GM23338 (cell line): Measurements from ENCODE around the gene DNAJC4. TPM values are rescaled to one million over a fixed set of nuclear protein-coding genes. Genes with fewer than 3 reads are reported as not detected.

ENCODE experiments used
- ATAC-seq: fragments of 200-7000 bp; cut with Tn5 transposase; 3 replicates; pipeline ENCODE4 v1.9.1; 2020
- DNase-seq: peaks from one replicate; pipeline ENCODE4 v3.0.0-alpha.2; 2015; ENCODE audit warnings: low spot score
- H2AFZ ChIP-seq: fragments of 200-600 bp; sonication (generic); 2 replicates; pipeline ENCODE4 v1.8.0; 2016; ENCODE audit warnings: antibody characterized with exemption, mild to moderate bottlenecking, moderate library complexity
- H3F3A ChIP-seq: fragments of 200-600 bp; sonication (generic); replicated peaks from 2 replicates; pipeline ENCODE4 v1.8.0; 2017; ENCODE audit warnings: antibody characterized with exemption, mixed run types, low read depth
- H3K27ac ChIP-seq: fragments of 200-600 bp; sonication (generic); 2 replicates; pipeline ENCODE4 v1.6.1; 2016; ENCODE audit warnings: low read depth
- H3K27me3 ChIP-seq: fragments of 200-600 bp; sonication (generic); 2 replicates; pipeline ENCODE4 v1.8.0; 2016; ENCODE audit warnings: mild to moderate bottlenecking, mixed run types, moderate library complexity; ENCODE audit not compliant: insufficient read depth
- H3K36me3 ChIP-seq: fragments of 200-600 bp; sonication (generic); 2 replicates; pipeline ENCODE4 v1.8.0; 2016; ENCODE audit warnings: mild to moderate bottlenecking; ENCODE audit not compliant: insufficient read depth
- H3K4me1 ChIP-seq: fragments of 200-600 bp; sonication (generic); 2 replicates; pipeline ENCODE4 v1.8.0; 2016; ENCODE audit warnings: mild to moderate bottlenecking, moderate library complexity; ENCODE audit not compliant: insufficient read depth
- H3K4me2 ChIP-seq: fragments of 200-600 bp; sonication (generic); 2 replicates; pipeline ENCODE4 v1.7.1; 2017; ENCODE audit warnings: mixed run types
- H3K4me3 ChIP-seq: fragments of 200-600 bp; sonication (generic); 2 replicates; pipeline ENCODE4 v1.6.1; 2016; ENCODE audit warnings: mixed run types
- H3K79me2 ChIP-seq: fragments of 200-600 bp; sonication (generic); replicated peaks from 2 replicates; pipeline ENCODE4 v1.8.0; 2017; ENCODE audit warnings: mild to moderate bottlenecking; ENCODE audit not compliant: insufficient read depth
- H3K9me2 ChIP-seq: fragments of 200-600 bp; sonication (generic); 2 replicates; pipeline ENCODE4 v1.8.0; 2017; ENCODE audit not compliant: insufficient read depth
- H4K20me1 ChIP-seq: fragments of 200-600 bp; sonication (generic); replicated peaks from 2 replicates; pipeline ENCODE4 v1.8.0; 2017; ENCODE audit warnings: mild to moderate bottlenecking; ENCODE audit not compliant: insufficient read depth
- H3K27ac Mint-ChIP-seq: 2 replicates; pipeline ENCODE4 v1.8.0; 2020; ENCODE audit warnings: inconsistent platforms, mild to moderate bottlenecking, moderate library complexity, mixed read lengths
- H3K27me3 Mint-ChIP-seq: 3 replicates; pipeline ENCODE4 v1.8.0; 2022; ENCODE audit warnings: low read depth, mild to moderate bottlenecking, moderate library complexity, mixed read lengths, inconsistent platforms; ENCODE audit not compliant: insufficient read depth, poor library complexity
- H3K36me3 Mint-ChIP-seq: 3 replicates; pipeline ENCODE4 v1.8.0; 2021; ENCODE audit warnings: low read depth, mild to moderate bottlenecking, inconsistent platforms, moderate library complexity, mixed read lengths
- H3K4me1 Mint-ChIP-seq: 3 replicates; pipeline ENCODE4 v1.8.0; 2020; ENCODE audit warnings: mild to moderate bottlenecking, inconsistent platforms, mixed read lengths
- H3K4me3 Mint-ChIP-seq: 3 replicates; pipeline ENCODE4 v1.8.0; 2021; ENCODE audit warnings: moderate library complexity, mild to moderate bottlenecking, inconsistent platforms, mixed read lengths
- H3K9me3 Mint-ChIP-seq: 3 replicates; pipeline ENCODE4 v1.8.0; 2020; ENCODE audit warnings: moderate library complexity, mild to moderate bottlenecking, inconsistent platforms, mixed read lengths
- CREB1 ChIP-seq: fragments of 250-450 bp; sonication (Bioruptor Pico); IDR thresholded peaks from 2 replicates; pipeline ENCODE4 v1.5.0; 2020; ENCODE audit warnings: low read depth, mild to moderate bottlenecking, moderate library complexity
- EZH2 ChIP-seq: fragments of 200-600 bp; sonication (generic); IDR thresholded peaks from one replicate; pipeline ENCODE4 v1.8.0; 2017; ENCODE audit warnings: antibody characterized with exemption, mild to moderate bottlenecking, low read depth; ENCODE audit not compliant: unreplicated experiment
- EZH2phosphoT487 ChIP-seq: fragments of 200-600 bp; sonication (generic); IDR thresholded peaks from one replicate; pipeline ENCODE4 v1.8.1; 2018; ENCODE audit warnings: antibody characterized with exemption; ENCODE audit not compliant: unreplicated experiment
- JUNB ChIP-seq: IDR thresholded peaks from one replicate; pipeline ENCODE4 v1.6.1; 2016; ENCODE audit warnings: antibody characterized with exemption; ENCODE audit not compliant: unreplicated experiment
- NANOG ChIP-seq: IDR thresholded peaks from 2 replicates; pipeline ENCODE4 v1.6.1; 2016; ENCODE audit warnings: antibody characterized with exemption, borderline replicate concordance
- POLR2AphosphoS5 ChIP-seq: IDR thresholded peaks from 2 replicates; pipeline ENCODE4 v1.6.1; 2016; ENCODE audit warnings: antibody characterized with exemption, low read depth
- REST ChIP-seq: IDR thresholded peaks from one replicate; pipeline ENCODE4 v1.6.1; 2018; ENCODE audit warnings: antibody characterized with exemption; ENCODE audit not compliant: unreplicated experiment
- STAT1 ChIP-seq: IDR thresholded peaks from one replicate; pipeline ENCODE4 v1.6.1; 2016; ENCODE audit warnings: antibody characterized with exemption; ENCODE audit not compliant: unreplicated experiment
- ZNF114 ChIP-seq: fragments of 250-450 bp; sonication (Bioruptor Pico); IDR thresholded peaks from 2 replicates; pipeline ENCODE4 v1.5.0; 2020; ENCODE audit warnings: mild to moderate bottlenecking, moderate library complexity
- ZNF331 ChIP-seq: fragments of 250-450 bp; sonication (Bioruptor Pico); IDR thresholded peaks from 2 replicates; pipeline ENCODE4 v1.5.0; 2020; ENCODE audit warnings: low read depth, mild to moderate bottlenecking, moderate library complexity
- polyA plus RNA-seq: library from polyadenylated mRNA; unstranded; fragments of >200 nt; fragmentation: Nextera tagmentation; extraction: Ambion mirVana; gene quantifications from 2 replicates; pipeline ENCODE4 v1.2.1, GENCODE V29; 2016
- total RNA-seq: library from RNA; depleted of rRNA; stranded (reverse); fragments of >200 nt; shearing (Covaris generic); gene quantifications from 2 replicates; pipeline ENCODE4 v1.2.3, GENCODE V29; 2014
- TF ChIP-seq, protein P1 (sequence below), 2 experiments: fragments of 200-600 bp in 1 of 2; sonication (generic) in 1 of 2; conservative IDR thresholded peaks; 2 replicates each; pipeline versions ENCODE4 v1.5.1 to v1.6.1; 2016 to 2017; ENCODE audit warnings: antibody characterized with exemption in 2 of 2, low read depth in 2 of 2, mild to moderate bottlenecking in 2 of 2, moderate library complexity in 1 of 2
- TF ChIP-seq, protein P2 (sequence below): fragments of 250-450 bp; sonication (Bioruptor Pico); IDR thresholded peaks from 2 replicates; pipeline ENCODE4 v1.5.0; 2020; ENCODE audit warnings: mild to moderate bottlenecking, moderate library complexity
- TF ChIP-seq, protein P3 (sequence below): IDR thresholded peaks from 2 replicates; pipeline ENCODE4 v1.6.1; 2016; ENCODE audit warnings: antibody characterized with exemption

Gene DNAJC4
- total and polyA plus RNA-seq, 2 experiments from 2014 or later = 10.5 to 34.4 TPM

- ATAC-seq (peak; percentile 9), DNase-seq (peak; percentile 68)
- Mint-ChIP-seq H3K36me3 (peaks cover 8% of the 10 kb centered on the region), H3K4me3 (peak overlapping the region; percentile 88), H3K4me1 (peaks cover 40% of the 10 kb centered on the region), H3K27me3 (peaks cover 30% of the 10 kb centered on the region), H3K9me3 (no peaks in the 10 kb centered on the region), H3K27ac (peak overlapping the region; percentile 94)
- Histone ChIP-seq H3K27me3 (no peaks in the 10 kb centered on the region), H3K4me1 (peaks cover 38% of the 10 kb centered on the region), H3K4me3 (peak overlapping the region; percentile 100; the same call in 1 of the 2 replicates), H3K36me3 (no peaks in the 10 kb centered on the region), H3F3A (peaks cover 41% of the 10 kb centered on the region), H4K20me1 (no peaks in the 10 kb centered on the region; the same call in none of the 2 replicates), H3K4me2 (peak overlapping the region; percentile 100), H3K27ac (peak overlapping the region; percentile 96), H3K9me2 (no peaks in the 10 kb centered on the region), H2AFZ (no peak overlapping the region), H3K79me2 (peaks cover 36% of the 10 kb centered on the region)
- TF ChIP-seq JUNB (no peak), ZNF331 (CRISPR knock-in tag) (no peak), EZH2 (no peak), POLR2AphosphoS5 (no peak; the same call in 1 of the 2 replicates), REST (no peak), ZNF114 (CRISPR knock-in tag) (no peak), CREB1 (CRISPR knock-in tag) (no peak), EZH2phosphoT487 (no peak), NANOG (no peak), STAT1 (no peak)
- TF ChIP-seq, protein P1, sequence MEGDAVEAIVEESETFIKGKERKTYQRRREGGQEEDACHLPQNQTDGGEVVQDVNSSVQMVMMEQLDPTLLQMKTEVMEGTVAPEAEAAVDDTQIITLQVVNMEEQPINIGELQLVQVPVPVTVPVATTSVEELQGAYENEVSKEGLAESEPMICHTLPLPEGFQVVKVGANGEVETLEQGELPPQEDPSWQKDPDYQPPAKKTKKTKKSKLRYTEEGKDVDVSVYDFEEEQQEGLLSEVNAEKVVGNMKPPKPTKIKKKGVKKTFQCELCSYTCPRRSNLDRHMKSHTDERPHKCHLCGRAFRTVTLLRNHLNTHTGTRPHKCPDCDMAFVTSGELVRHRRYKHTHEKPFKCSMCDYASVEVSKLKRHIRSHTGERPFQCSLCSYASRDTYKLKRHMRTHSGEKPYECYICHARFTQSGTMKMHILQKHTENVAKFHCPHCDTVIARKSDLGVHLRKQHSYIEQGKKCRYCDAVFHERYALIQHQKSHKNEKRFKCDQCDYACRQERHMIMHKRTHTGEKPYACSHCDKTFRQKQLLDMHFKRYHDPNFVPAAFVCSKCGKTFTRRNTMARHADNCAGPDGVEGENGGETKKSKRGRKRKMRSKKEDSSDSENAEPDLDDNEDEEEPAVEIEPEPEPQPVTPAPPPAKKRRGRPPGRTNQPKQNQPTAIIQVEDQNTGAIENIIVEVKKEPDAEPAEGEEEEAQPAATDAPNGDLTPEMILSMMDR (conservative IDR thresholded peaks at IDR 0.05; ENCODE audit: low read depth in 2 of 2) = no peak
- TF ChIP-seq, protein P2, sequence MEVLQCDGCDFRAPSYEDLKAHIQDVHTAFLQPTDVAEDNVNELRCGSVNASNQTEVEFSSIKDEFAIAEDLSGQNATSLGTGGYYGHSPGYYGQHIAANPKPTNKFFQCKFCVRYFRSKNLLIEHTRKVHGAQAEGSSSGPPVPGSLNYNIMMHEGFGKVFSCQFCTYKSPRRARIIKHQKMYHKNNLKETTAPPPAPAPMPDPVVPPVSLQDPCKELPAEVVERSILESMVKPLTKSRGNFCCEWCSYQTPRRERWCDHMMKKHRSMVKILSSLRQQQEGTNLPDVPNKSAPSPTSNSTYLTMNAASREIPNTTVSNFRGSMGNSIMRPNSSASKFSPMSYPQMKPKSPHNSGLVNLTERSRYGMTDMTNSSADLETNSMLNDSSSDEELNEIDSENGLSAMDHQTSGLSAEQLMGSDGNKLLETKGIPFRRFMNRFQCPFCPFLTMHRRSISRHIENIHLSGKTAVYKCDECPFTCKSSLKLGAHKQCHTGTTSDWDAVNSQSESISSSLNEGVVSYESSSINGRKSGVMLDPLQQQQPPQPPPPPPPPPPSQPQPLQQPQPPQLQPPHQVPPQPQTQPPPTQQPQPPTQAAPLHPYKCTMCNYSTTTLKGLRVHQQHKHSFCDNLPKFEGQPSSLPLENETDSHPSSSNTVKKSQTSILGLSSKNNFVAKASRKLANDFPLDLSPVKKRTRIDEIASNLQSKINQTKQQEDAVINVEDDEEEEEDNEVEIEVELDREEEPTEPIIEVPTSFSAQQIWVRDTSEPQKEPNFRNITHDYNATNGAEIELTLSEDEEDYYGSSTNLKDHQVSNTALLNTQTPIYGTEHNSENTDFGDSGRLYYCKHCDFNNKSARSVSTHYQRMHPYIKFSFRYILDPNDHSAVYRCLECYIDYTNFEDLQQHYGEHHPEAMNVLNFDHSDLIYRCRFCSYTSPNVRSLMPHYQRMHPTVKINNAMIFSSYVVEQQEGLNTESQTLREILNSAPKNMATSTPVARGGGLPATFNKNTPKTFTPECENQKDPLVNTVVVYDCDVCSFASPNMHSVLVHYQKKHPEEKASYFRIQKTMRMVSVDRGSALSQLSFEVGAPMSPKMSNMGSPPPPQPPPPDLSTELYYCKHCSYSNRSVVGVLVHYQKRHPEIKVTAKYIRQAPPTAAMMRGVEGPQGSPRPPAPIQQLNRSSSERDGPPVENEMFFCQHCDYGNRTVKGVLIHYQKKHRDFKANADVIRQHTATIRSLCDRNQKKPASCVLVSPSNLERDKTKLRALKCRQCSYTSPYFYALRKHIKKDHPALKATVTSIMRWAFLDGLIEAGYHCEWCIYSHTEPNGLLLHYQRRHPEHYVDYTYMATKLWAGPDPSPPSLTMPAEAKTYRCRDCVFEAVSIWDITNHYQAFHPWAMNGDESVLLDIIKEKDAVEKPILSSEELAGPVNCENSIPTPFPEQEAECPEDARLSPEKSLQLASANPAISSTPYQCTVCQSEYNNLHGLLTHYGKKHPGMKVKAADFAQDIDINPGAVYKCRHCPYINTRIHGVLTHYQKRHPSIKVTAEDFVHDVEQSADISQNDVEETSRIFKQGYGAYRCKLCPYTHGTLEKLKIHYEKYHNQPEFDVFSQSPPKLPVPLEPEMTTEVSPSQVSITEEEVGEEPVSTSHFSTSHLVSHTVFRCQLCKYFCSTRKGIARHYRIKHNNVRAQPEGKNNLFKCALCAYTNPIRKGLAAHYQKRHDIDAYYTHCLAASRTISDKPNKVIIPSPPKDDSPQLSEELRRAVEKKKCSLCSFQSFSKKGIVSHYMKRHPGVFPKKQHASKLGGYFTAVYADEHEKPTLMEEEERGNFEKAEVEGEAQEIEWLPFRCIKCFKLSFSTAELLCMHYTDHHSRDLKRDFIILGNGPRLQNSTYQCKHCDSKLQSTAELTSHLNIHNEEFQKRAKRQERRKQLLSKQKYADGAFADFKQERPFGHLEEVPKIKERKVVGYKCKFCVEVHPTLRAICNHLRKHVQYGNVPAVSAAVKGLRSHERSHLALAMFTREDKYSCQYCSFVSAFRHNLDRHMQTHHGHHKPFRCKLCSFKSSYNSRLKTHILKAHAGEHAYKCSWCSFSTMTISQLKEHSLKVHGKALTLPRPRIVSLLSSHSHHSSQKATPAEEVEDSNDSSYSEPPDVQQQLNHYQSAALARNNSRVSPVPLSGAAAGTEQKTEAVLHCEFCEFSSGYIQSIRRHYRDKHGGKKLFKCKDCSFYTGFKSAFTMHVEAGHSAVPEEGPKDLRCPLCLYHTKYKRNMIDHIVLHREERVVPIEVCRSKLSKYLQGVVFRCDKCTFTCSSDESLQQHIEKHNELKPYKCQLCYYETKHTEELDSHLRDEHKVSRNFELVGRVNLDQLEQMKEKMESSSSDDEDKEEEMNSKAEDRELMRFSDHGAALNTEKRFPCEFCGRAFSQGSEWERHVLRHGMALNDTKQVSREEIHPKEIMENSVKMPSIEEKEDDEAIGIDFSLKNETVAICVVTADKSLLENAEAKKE (CRISPR knock-in tag) = no peak
- TF ChIP-seq, protein P3, sequence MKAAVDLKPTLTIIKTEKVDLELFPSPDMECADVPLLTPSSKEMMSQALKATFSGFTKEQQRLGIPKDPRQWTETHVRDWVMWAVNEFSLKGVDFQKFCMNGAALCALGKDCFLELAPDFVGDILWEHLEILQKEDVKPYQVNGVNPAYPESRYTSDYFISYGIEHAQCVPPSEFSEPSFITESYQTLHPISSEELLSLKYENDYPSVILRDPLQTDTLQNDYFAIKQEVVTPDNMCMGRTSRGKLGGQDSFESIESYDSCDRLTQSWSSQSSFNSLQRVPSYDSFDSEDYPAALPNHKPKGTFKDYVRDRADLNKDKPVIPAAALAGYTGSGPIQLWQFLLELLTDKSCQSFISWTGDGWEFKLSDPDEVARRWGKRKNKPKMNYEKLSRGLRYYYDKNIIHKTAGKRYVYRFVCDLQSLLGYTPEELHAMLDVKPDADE = no peak
Observed at GRCh38 chr11:64248578-64248977, 18.2 kb downstream of the DNAJC4 start.
